Kidney epithelial cell (primary cell): Measurements from ENCODE around the gene CDK14. TPM values are rescaled to one million over a fixed set of nuclear protein-coding genes. Genes with fewer than 3 reads are reported as not detected.

Experiments used
- DNase-seq: peaks from one replicate; pipeline ENCODE4 v3.0.0-alpha.2; 2010; ENCODE audit warnings: low read depth
- H3K27me3 ChIP-seq: 2 replicates; pipeline ENCODE4 v1.6.0; 2011; ENCODE audit warnings: low read length; ENCODE audit not compliant: control insufficient read depth, insufficient read depth
- H3K36me3 ChIP-seq: 2 replicates; pipeline ENCODE4 v1.5.1; 2011; ENCODE audit warnings: low read length; ENCODE audit not compliant: control insufficient read depth, insufficient read depth
- H3K4me3 ChIP-seq: 2 replicates; pipeline ENCODE4 v1.5.1; 2011; ENCODE audit warnings: low read depth, mild to moderate bottlenecking, control low read depth, low read length
- total RNA-seq: library from RNA; depleted of rRNA; stranded (reverse); fragments of >200 nt; gene quantifications from 2 replicates; pipeline ENCODE4 v1.2.3, GENCODE V29; 2015
- TF ChIP-seq, protein P1 (sequence below): IDR thresholded peaks from 2 replicates; pipeline ENCODE4 v1.5.1; 2011; ENCODE audit warnings: mild to moderate bottlenecking, moderate library complexity, low read length, control low read depth, inconsistent platforms; ENCODE audit not compliant: insufficient read depth, poor library complexity, severe bottlenecking

The CDK14 gene
- total RNA-seq, 1 donor from 2014 or later, result 18.2 TPM

DNA sequence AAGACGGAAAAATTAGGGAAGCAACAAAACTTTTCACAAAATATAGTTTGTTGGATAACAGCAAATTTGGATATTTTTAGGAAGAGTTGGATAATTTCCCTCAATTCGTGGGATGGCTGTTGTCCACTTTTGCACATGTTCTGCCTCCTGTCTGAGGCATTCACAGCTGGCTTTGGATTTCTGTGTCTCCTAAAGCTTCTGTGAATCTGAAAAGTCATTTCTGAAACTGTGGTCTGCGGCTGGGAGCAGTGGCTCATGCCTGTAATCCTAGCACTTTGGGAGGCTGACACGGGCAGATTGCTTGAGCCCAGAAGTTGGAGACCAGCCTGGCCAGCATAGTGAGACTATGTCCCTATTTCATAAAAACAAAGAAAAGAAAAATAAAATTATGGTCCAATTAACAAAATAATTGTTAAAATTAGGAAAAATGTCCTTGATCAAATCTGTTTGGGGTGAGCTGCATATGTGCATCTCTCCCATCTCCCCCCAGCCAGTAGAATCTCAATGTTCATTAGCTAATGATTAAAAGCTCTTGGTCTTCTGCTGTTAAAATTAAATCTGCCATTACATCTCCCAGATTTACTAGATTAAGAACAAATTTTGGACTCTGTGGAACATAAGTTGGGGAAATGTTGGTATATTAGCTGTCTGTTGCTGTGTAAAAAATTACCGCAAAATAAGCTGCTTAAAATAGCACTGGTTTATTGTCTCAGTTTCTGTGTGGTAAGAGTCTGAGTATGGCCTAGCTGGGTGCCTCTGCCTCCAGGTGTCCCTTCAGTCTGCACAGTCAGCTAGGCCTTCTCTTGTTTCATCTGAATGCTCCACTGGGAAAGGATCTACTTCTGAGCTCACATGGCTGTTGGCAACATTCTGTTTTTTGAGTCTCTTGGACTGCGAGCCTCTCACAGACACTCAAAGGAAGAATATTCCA is 336.1 kb downstream of the CDK14 start:
- no peak for DNase-seq
- no peak overlapping the region for H3K4me3 ChIP-seq
- H3K36me3 ChIP-seq, result no peaks in the 10 kb centered on the region
- TF ChIP-seq, protein P1, sequence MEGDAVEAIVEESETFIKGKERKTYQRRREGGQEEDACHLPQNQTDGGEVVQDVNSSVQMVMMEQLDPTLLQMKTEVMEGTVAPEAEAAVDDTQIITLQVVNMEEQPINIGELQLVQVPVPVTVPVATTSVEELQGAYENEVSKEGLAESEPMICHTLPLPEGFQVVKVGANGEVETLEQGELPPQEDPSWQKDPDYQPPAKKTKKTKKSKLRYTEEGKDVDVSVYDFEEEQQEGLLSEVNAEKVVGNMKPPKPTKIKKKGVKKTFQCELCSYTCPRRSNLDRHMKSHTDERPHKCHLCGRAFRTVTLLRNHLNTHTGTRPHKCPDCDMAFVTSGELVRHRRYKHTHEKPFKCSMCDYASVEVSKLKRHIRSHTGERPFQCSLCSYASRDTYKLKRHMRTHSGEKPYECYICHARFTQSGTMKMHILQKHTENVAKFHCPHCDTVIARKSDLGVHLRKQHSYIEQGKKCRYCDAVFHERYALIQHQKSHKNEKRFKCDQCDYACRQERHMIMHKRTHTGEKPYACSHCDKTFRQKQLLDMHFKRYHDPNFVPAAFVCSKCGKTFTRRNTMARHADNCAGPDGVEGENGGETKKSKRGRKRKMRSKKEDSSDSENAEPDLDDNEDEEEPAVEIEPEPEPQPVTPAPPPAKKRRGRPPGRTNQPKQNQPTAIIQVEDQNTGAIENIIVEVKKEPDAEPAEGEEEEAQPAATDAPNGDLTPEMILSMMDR, result no peak
- H3K27me3 ChIP-seq, result no peaks in the 10 kb centered on the region

- TF ChIP-seq, protein P1, result no peak
- H3K4me3 ChIP-seq, result no peak overlapping the region
- no peak for DNase-seq
- no peaks in the 10 kb centered on the region for H3K36me3 ChIP-seq
- H3K27me3 ChIP-seq, result no peaks in the 10 kb centered on the region
These were observed 336.9 kb downstream of the CDK14 start for GRCh38 chr7:90933041-90933440.

DNA sequence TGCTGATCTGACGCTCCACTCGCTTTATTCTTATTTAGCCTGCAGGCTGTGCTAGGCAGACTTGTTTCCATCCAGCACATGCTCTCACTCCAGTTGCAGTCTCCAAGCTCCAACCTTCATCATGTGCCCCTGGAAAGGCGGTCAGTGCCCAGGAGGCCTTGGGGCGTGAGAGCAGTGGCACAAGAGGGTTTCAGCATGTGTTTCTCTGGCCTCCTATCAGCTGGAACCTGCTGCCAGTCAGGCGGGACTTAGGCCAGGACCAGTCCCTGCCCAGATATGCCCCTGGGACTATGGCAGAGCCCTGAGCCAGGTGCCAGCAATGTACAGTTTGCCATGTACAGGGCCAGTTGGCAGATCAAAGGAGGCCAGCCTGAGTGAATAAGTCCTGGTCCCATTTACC is 337.9 kb downstream of the CDK14 start:
- H3K4me3 ChIP-seq, result no peak overlapping the region
- DNase-seq, result no peak
- no peaks in the 10 kb centered on the region for H3K27me3 ChIP-seq
- H3K36me3 ChIP-seq, result no peaks in the 10 kb centered on the region
- TF ChIP-seq, protein P1, result no peak

DNA sequence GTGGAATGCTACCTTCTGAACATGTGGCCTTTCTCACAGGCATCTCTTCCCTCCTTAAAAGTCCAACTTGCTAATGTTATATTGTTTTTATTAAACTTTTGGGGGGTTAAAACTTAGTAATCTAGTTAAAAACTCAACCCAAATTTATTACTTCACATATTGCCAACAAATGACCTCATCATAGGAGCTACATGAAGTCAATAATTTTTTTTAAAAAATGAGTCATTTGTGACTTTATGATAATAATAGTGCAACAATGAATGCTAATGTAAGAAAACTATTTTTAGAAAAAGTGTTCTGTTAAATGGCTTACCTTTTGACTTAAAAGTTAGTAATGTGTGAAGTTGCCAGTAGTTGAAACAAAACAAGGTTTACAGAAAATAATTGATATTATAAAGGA is 342.2 kb downstream of the CDK14 start:
- H3K36me3 ChIP-seq, result no peaks in the 10 kb centered on the region
- H3K27me3 ChIP-seq, result no peaks in the 10 kb centered on the region
- no peak overlapping the region for H3K4me3 ChIP-seq
- TF ChIP-seq, protein P1, result no peak
- no peak for DNase-seq

GRCh38 chr7:90939666-90940065 is 343.5 kb downstream of the CDK14 start:
- Histone ChIP-seq H3K4me3 (no peak overlapping the region), H3K27me3 (no peaks in the 10 kb centered on the region), H3K36me3 (no peaks in the 10 kb centered on the region)
- no peak for DNase-seq
- TF ChIP-seq, protein P1, result no peak

DNA sequence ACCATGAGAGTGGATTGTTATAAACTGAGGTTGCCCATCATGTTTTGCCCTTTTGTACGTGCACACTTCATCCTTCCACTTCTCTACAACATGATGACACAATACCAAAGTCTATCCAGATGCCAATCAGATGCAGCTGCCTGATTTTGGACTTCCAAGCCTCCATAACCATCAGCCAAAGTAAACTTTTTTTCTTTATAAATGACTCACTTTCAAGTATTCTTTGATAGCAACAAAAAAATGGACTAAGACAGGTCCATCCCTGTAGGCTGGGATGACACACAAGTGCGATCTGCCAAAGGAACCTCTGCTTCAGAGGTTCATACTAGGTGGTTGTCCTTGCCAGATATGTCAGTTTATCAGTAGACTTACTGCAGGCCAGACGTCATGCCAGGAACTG is 347.9 kb downstream of the CDK14 start:
- DNase-seq, result no peak
- H3K27me3 ChIP-seq, result no peaks in the 10 kb centered on the region
- TF ChIP-seq, protein P1, result no peak
- no peak overlapping the region for H3K4me3 ChIP-seq
- no peaks in the 10 kb centered on the region for H3K36me3 ChIP-seq
